Osteocyte (in vitro differentiated cells): ENCODE data around the gene PLCB1. TPM values are rescaled to one million over a fixed set of nuclear protein-coding genes. Genes with fewer than 3 reads are reported as not detected.

Experiments used
- DNase-seq: peaks from one replicate; pipeline ENCODE4 v3.0.0; 2021; ENCODE audit warnings: mixed read lengths; ENCODE audit not compliant: unreplicated experiment; ENCODE audit errors: extremely low spot score
- H3K27ac Mint-ChIP-seq: one replicate; pipeline ENCODE4 v1.8.0; 2021; ENCODE audit warnings: mild to moderate bottlenecking, mixed read lengths; ENCODE audit not compliant: unreplicated experiment
- H3K27me3 Mint-ChIP-seq: one replicate; pipeline ENCODE4 v1.8.0; 2021; ENCODE audit warnings: mixed read lengths; ENCODE audit not compliant: unreplicated experiment
- H3K36me3 Mint-ChIP-seq: one replicate; pipeline ENCODE4 v1.8.0; 2021; ENCODE audit warnings: mixed read lengths; ENCODE audit not compliant: unreplicated experiment
- H3K4me1 Mint-ChIP-seq: one replicate; pipeline ENCODE4 v1.8.0; 2021; ENCODE audit warnings: mixed read lengths; ENCODE audit not compliant: unreplicated experiment
- H3K4me3 Mint-ChIP-seq: one replicate; pipeline ENCODE4 v1.8.0; 2021; ENCODE audit warnings: mild to moderate bottlenecking, moderate library complexity, mixed read lengths; ENCODE audit not compliant: unreplicated experiment
- H3K9me3 Mint-ChIP-seq: one replicate; pipeline ENCODE4 v1.8.0; 2021; ENCODE audit warnings: mixed read lengths; ENCODE audit not compliant: unreplicated experiment
- CTCF ChIP-seq: fragments of 200-600 bp; sonication (generic); IDR thresholded peaks from 2 replicates; pipeline ENCODE4 v1.5.0; 2021; ENCODE audit warnings: antibody characterized with exemption, mild to moderate bottlenecking, moderate library complexity
- total RNA-seq: library from RNA; stranded (reverse); gene quantifications from 2 replicates; pipeline ENCODE4 v1.2.1, GENCODE V29; 2021

The PLCB1 gene
- total RNA-seq, 1 donor from 2014 or later = 33.3 TPM

GRCh38 chr20:8601542-8601912 is 469.5 kb downstream of the PLCB1 start:
- peaks cover 28% of the 10 kb centered on the region for H3K4me1 Mint-ChIP-seq
- no peak for TF ChIP-seq CTCF
- peak overlapping the region; percentile 75 for H3K4me3 Mint-ChIP-seq
- no peak for DNase-seq
- H3K27me3 Mint-ChIP-seq = no peaks in the 10 kb centered on the region
- H3K27ac Mint-ChIP-seq = peak overlapping the region; percentile 84
- H3K36me3 Mint-ChIP-seq = peaks cover 4% of the 10 kb centered on the region
- peaks cover 8% of the 10 kb centered on the region for H3K9me3 Mint-ChIP-seq

GRCh38 chr20:8602389-8603116 is 470.5 kb downstream of the PLCB1 start:
- no peak for TF ChIP-seq CTCF
- peaks cover 4% of the 10 kb centered on the region for H3K36me3 Mint-ChIP-seq
- peaks cover 8% of the 10 kb centered on the region for H3K9me3 Mint-ChIP-seq
- H3K27ac Mint-ChIP-seq = peak overlapping the region; percentile 84
- H3K4me3 Mint-ChIP-seq = peak overlapping the region; percentile 58
- peaks cover 28% of the 10 kb centered on the region for H3K4me1 Mint-ChIP-seq
- DNase-seq = no peak
- no peaks in the 10 kb centered on the region for H3K27me3 Mint-ChIP-seq

- H3K4me1 Mint-ChIP-seq = peaks cover 8% of the 10 kb centered on the region
- H3K9me3 Mint-ChIP-seq = peaks cover 8% of the 10 kb centered on the region
- peaks cover 4% of the 10 kb centered on the region for H3K36me3 Mint-ChIP-seq
- no peak for TF ChIP-seq CTCF
- H3K4me3 Mint-ChIP-seq = no peak overlapping the region
- no peaks in the 10 kb centered on the region for H3K27me3 Mint-ChIP-seq
- H3K27ac Mint-ChIP-seq = no peak overlapping the region
- DNase-seq = no peak
Observed at GRCh38 chr20:8608470-8608869, 476.4 kb downstream of the PLCB1 start.

GRCh38 chr20:8616792-8617191 is 484.7 kb downstream of the PLCB1 start:
- no peaks in the 10 kb centered on the region for H3K27me3 Mint-ChIP-seq
- no peak for DNase-seq
- H3K27ac Mint-ChIP-seq = no peak overlapping the region
- peaks cover 6% of the 10 kb centered on the region for H3K4me1 Mint-ChIP-seq
- no peaks in the 10 kb centered on the region for H3K9me3 Mint-ChIP-seq
- no peaks in the 10 kb centered on the region for H3K36me3 Mint-ChIP-seq
- no peak overlapping the region for H3K4me3 Mint-ChIP-seq
- no peak for TF ChIP-seq CTCF

GRCh38 chr20:8621001-8621400 is 488.9 kb downstream of the PLCB1 start:
- no peaks in the 10 kb centered on the region for H3K36me3 Mint-ChIP-seq
- H3K27ac Mint-ChIP-seq = no peak overlapping the region
- H3K9me3 Mint-ChIP-seq = no peaks in the 10 kb centered on the region
- H3K4me1 Mint-ChIP-seq = peaks cover 6% of the 10 kb centered on the region
- no peaks in the 10 kb centered on the region for H3K27me3 Mint-ChIP-seq
- no peak for DNase-seq
- H3K4me3 Mint-ChIP-seq = no peak overlapping the region
- TF ChIP-seq CTCF = no peak
